CD14-positive monocyte (primary cell): ENCODE measurements around the gene RC3H1. TPM values are rescaled to one million over a fixed set of nuclear protein-coding genes. Genes with fewer than 3 reads are reported as not detected.

Source experiments
- DNase-seq, 3 donors: peaks; one replicate each; pipeline ENCODE4 v3.0.0-alpha.2; 2011 to 2022
- H2AFZ ChIP-seq: 2 replicates; pipeline ENCODE4 v1.6.0; 2012; ENCODE audit warnings: mild to moderate bottlenecking, low read depth, low read length, inconsistent platforms; ENCODE audit not compliant: insufficient read depth, poor library complexity, severe bottlenecking
- H3K27ac ChIP-seq, 2 donors: 1 replicate in 1 of 2; 2 replicates in 1 of 2; pipeline ENCODE4 v1.5.1; 2012 to 2013; ENCODE audit warnings: low read length in 2 of 2, control low read depth in 1 of 2, inconsistent platforms in 1 of 2, low read depth in 1 of 2, mild to moderate bottlenecking in 1 of 2
- H3K27me3 ChIP-seq, 2 donors: one replicate each; pipeline versions ENCODE4 v1.6.0 to v1.6.1; 2011 to 2013; ENCODE audit warnings: low read length in 2 of 2; ENCODE audit not compliant: control insufficient read depth in 2 of 2, insufficient read depth in 2 of 2
- H3K36me3 ChIP-seq, 2 donors: replicated peaks in 1 of 2; 1 replicate in 1 of 2; 2 replicates in 1 of 2; pipeline versions ENCODE4 v1.5.1 to v1.6.1; 2012 to 2013; ENCODE audit warnings: low read length in 2 of 2, control low read depth in 1 of 2, inconsistent platforms in 1 of 2, mild to moderate bottlenecking in 1 of 2; ENCODE audit not compliant: insufficient read depth in 2 of 2, control insufficient read depth in 1 of 2
- H3K4me1 ChIP-seq, 2 donors: 1 replicate in 1 of 2; 2 replicates in 1 of 2; pipeline versions ENCODE4 v1.5.1 to v1.6.1; 2012 to 2013; ENCODE audit warnings: low read length in 2 of 2, control low read depth in 1 of 2, inconsistent platforms in 1 of 2, mild to moderate bottlenecking in 1 of 2, moderate library complexity in 1 of 2; ENCODE audit not compliant: insufficient read depth in 2 of 2, control insufficient read depth in 1 of 2
- H3K4me2 ChIP-seq: replicated peaks from 2 replicates; pipeline ENCODE3; 2012; ENCODE audit warnings: low read length, moderate library complexity, mild to moderate bottlenecking; ENCODE audit not compliant: poor library complexity, severe bottlenecking; ENCODE audit errors: extremely low read depth
- H3K4me3 ChIP-seq, 3 experiments: fragments of 200-600 bp in 1 of 3; sonication (generic) in 1 of 3; replicated peaks in 1 of 3; 1 replicate in 2 of 3; 2 replicates in 1 of 3; pipeline ENCODE4 v1.5.1; 2011 to 2013; ENCODE audit warnings: low read length in 3 of 3, mild to moderate bottlenecking in 3 of 3, control low read depth in 2 of 3, low read depth in 2 of 3, inconsistent platforms in 1 of 3, moderate library complexity in 1 of 3
- H3K79me2 ChIP-seq: 2 replicates; pipeline ENCODE4 v1.6.0; 2012; ENCODE audit warnings: mild to moderate bottlenecking, control low read depth, inconsistent platforms, low read length, moderate library complexity; ENCODE audit not compliant: insufficient read depth
- H3K9ac ChIP-seq: 2 replicates; pipeline ENCODE4 v1.6.0; 2017; ENCODE audit warnings: low read length, mild to moderate bottlenecking; ENCODE audit not compliant: insufficient read depth, poor library complexity, severe bottlenecking
- H3K9me3 ChIP-seq, 2 donors: replicated peaks in 1 of 2; 1 replicate in 1 of 2; 2 replicates in 1 of 2; pipeline versions ENCODE4 v1.5.1 to v1.6.1; 2012 to 2013; ENCODE audit warnings: low read length in 2 of 2, control low read depth in 1 of 2; ENCODE audit not compliant: control insufficient read depth in 1 of 2, insufficient read depth in 1 of 2
- H4K20me1 ChIP-seq: 2 replicates; pipeline ENCODE4 v1.6.0; 2012; ENCODE audit warnings: mild to moderate bottlenecking, low read length, control low read depth, moderate library complexity; ENCODE audit not compliant: insufficient read depth
- H3K27ac Mint-ChIP-seq, 7 donors: one replicate each; pipeline ENCODE4 v1.8.0; 2020; ENCODE audit warnings: mild to moderate bottlenecking in 7 of 7, mixed read lengths in 7 of 7, moderate library complexity in 6 of 7, inconsistent platforms in 2 of 7
- H3K27me3 Mint-ChIP-seq, 3 donors: one replicate each; pipeline ENCODE4 v1.8.0; 2021 to 2022; ENCODE audit warnings: low read depth in 3 of 3, mild to moderate bottlenecking in 3 of 3, mixed read lengths in 3 of 3, moderate library complexity in 3 of 3, inconsistent platforms in 1 of 3
- H3K36me3 Mint-ChIP-seq, 2 donors: one replicate each; pipeline ENCODE4 v1.8.0; 2020; ENCODE audit warnings: mixed read lengths in 2 of 2, inconsistent platforms in 1 of 2, mild to moderate bottlenecking in 1 of 2
- H3K4me1 Mint-ChIP-seq: one replicate; pipeline ENCODE4 v1.8.0; 2020; ENCODE audit warnings: mild to moderate bottlenecking, mixed read lengths
- H3K4me3 Mint-ChIP-seq, 2 donors: one replicate each; pipeline ENCODE4 v1.8.0; 2020; ENCODE audit warnings: mild to moderate bottlenecking in 2 of 2, mixed read lengths in 2 of 2, moderate library complexity in 1 of 2
- H3K9me3 Mint-ChIP-seq, 7 donors: one replicate each; pipeline ENCODE4 v1.8.0; 2020 to 2022; ENCODE audit warnings: mixed read lengths in 7 of 7, mild to moderate bottlenecking in 6 of 7, moderate library complexity in 6 of 7, inconsistent platforms in 2 of 7
- CTCF ChIP-seq: fragments of 200-600 bp; IDR thresholded peaks from one replicate; pipeline ENCODE4 v1.8.0; 2022; ENCODE audit warnings: antibody characterized with exemption, mild to moderate bottlenecking
- WGBS: methylation state at CpG from one replicate; pipeline ENCODE4 v1.1.5; 2013; ENCODE audit warnings: missing lambda C conversion rate; ENCODE audit not compliant: insufficient coverage; 5-methylcytosine and 5-hydroxymethylcytosine counted together
- intact Hi-C, 2 donors: fragments of 100-400 bp; cut with micrococcal nuclease; formaldehyde crosslinking; loops; one replicate each; pipeline versions ENCODE4 v1.15.0 to v1.15.1; 2023
- polyA plus RNA-seq, 3 donors: library from polyadenylated mRNA; depleted of rRNA in 1 of 3; unstranded in 2 of 3; stranded (reverse) in 1 of 3; fragments of 300-500 nt in 2 of 3; fragments of >200 nt in 1 of 3; fragmentation: Illumina TruSeq in 2 of 3; gene quantifications; 1 replicate in 2 of 3; 2 replicates in 1 of 3; pipeline ENCODE4 v1.2.3, GENCODE V29; 2012 to 2021

RC3H1 gene
- polyA plus RNA-seq, 3 donors, result 3.8 to 17.3 (median 7.8) TPM

DNA sequence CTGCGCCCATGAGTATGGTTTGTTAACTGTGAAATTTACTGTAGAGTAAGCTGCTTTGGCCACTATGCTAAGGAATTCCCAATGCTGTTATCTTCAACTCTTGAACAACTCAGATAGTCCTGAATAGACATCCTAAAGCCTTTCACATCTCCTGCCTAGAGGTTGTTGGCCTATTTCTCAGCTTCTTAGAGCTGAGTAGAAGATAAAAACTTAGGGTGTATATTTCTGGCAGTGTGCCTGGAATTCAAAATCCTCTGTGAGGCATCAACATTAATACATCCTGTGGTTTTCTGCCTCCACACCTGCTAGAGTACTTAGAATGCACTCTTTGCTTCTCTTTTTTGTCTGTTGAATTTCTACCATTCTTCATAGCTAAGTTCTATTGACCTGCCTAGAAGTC lies 45.8 kb upstream of the RC3H1 start:
- no peak overlapping the region for H3K4me3 ChIP-seq
- Mint-ChIP-seq H3K27me3 (peaks cover 0 to 5% (median 3%) of the 10 kb centered on the region in 3 donors), H3K36me3 (no peaks in the 10 kb centered on the region), H3K4me3 (no peak overlapping the region), H3K27ac (no peak overlapping the region), H3K9me3 (peaks cover 0 to 1% (median 0%) of the 10 kb centered on the region in 7 donors), H3K4me1 (no peaks in the 10 kb centered on the region)
- no peaks in the 10 kb centered on the region for H4K20me1 ChIP-seq
- H3K4me2 ChIP-seq, result no peak overlapping the region
- no peaks in the 10 kb centered on the region for H3K9me3 ChIP-seq
- no peak for DNase-seq
- no peak overlapping the region for H3K9ac ChIP-seq
- H3K4me1 ChIP-seq, result no peaks in the 10 kb centered on the region
- H3K79me2 ChIP-seq, result no peaks in the 10 kb centered on the region
- no CpG with 5 or more reads among the region's 1 CpG for WGBS
- H3K36me3 ChIP-seq, result no peaks in the 10 kb centered on the region
- intact Hi-C loops, result no loop called here
- no peaks in the 10 kb centered on the region for H3K27me3 ChIP-seq
- H3K27ac ChIP-seq, result no peak overlapping the region
- no peak overlapping the region for H2AFZ ChIP-seq
- TF ChIP-seq CTCF, result no peak

- Mint-ChIP-seq H3K36me3 (no peaks in the 10 kb centered on the region), H3K4me3 (no peak overlapping the region)
These were observed 37.9 kb upstream of the RC3H1 start for GRCh38 chr1:174060090-174060489.

More at GRCh38 chr1:174060090-174060489, 37.9 kb upstream of the RC3H1 start:
- intact Hi-C loops, result no loop called here
- Histone ChIP-seq H3K4me2 (no peak overlapping the region), H3K27me3 (no peaks in the 10 kb centered on the region), H4K20me1 (no peaks in the 10 kb centered on the region), H2AFZ (no peak overlapping the region), H3K4me1 (no peaks in the 10 kb centered on the region), H3K4me3 (no peak overlapping the region), H3K79me2 (no peaks in the 10 kb centered on the region), H3K27ac (no peak overlapping the region), H3K9me3 (peaks cover 0 to 6% of the 10 kb centered on the region in 2 donors), H3K9ac (no peak overlapping the region), H3K36me3 (no peaks in the 10 kb centered on the region)
- Mint-ChIP-seq H3K27me3 (peaks cover 0 to 2% (median 1%) of the 10 kb centered on the region in 3 donors), H3K9me3 (peaks cover 0 to 9% (median 5%) of the 10 kb centered on the region in 7 donors), H3K4me1 (no peaks in the 10 kb centered on the region), H3K27ac (no peak overlapping the region)
- 100% methylated on average over 3 of the region's 4 CpGs for WGBS
- no peak for TF ChIP-seq CTCF
- no peak for DNase-seq
